Activated CD4-positive, alpha-beta memory T cell treated with anti-CD3 and anti-CD28 coated beads for 36 hours (primary cell): Measurements from ENCODE around the gene CENPA. TPM values are rescaled to one million over a fixed set of nuclear protein-coding genes. Genes with fewer than 3 reads are reported as not detected.

Source experiments
- CTCF ChIA-PET: fragments of 350-600 bp; sonication (Branson Sonifier 250); formaldehyde crosslinking; loops from one replicate; lab custom pipeline; 2021; ENCODE audit warnings: antibody characterized with exemption, inconsistent platforms; lab: Charles Lee
- POLR2A ChIA-PET: fragments of 350-600 bp; sonication (Branson Sonifier 250); formaldehyde crosslinking; loops from one replicate; lab custom pipeline; 2021; ENCODE audit warnings: antibody characterized with exemption; lab: Charles Lee
- DNase-seq: peaks from one replicate; pipeline ENCODE4 v3.0.0-alpha.2; 2020
- H3K27ac Mint-ChIP-seq: one replicate; pipeline ENCODE4 v1.8.0; 2021; ENCODE audit warnings: mixed read lengths
- H3K27me3 Mint-ChIP-seq: one replicate; pipeline ENCODE4 v1.8.0; 2021; ENCODE audit warnings: mixed read lengths
- H3K36me3 Mint-ChIP-seq: one replicate; pipeline ENCODE4 v1.8.0; 2021; ENCODE audit warnings: mixed read lengths
- H3K4me1 Mint-ChIP-seq: one replicate; pipeline ENCODE4 v1.8.0; 2021; ENCODE audit warnings: low read depth, mixed read lengths
- H3K4me3 Mint-ChIP-seq: one replicate; pipeline ENCODE4 v1.8.0; 2021; ENCODE audit warnings: mild to moderate bottlenecking, mixed read lengths
- H3K9me3 Mint-ChIP-seq: one replicate; pipeline ENCODE4 v1.8.0; 2021; ENCODE audit warnings: mixed read lengths
- intact Hi-C: fragments of 100-400 bp; cut with micrococcal nuclease; formaldehyde crosslinking; loops from one replicate; pipeline ENCODE4 v1.15.1; 2023
- total RNA-seq, 2 experiments: library from RNA; stranded (reverse); gene quantifications; one replicate each; pipeline ENCODE4 v1.2.3, GENCODE V29; 2021

CENPA gene
- total RNA-seq, 2 experiments from 2014 or later: 36.7 to 37.8 TPM

DNA sequence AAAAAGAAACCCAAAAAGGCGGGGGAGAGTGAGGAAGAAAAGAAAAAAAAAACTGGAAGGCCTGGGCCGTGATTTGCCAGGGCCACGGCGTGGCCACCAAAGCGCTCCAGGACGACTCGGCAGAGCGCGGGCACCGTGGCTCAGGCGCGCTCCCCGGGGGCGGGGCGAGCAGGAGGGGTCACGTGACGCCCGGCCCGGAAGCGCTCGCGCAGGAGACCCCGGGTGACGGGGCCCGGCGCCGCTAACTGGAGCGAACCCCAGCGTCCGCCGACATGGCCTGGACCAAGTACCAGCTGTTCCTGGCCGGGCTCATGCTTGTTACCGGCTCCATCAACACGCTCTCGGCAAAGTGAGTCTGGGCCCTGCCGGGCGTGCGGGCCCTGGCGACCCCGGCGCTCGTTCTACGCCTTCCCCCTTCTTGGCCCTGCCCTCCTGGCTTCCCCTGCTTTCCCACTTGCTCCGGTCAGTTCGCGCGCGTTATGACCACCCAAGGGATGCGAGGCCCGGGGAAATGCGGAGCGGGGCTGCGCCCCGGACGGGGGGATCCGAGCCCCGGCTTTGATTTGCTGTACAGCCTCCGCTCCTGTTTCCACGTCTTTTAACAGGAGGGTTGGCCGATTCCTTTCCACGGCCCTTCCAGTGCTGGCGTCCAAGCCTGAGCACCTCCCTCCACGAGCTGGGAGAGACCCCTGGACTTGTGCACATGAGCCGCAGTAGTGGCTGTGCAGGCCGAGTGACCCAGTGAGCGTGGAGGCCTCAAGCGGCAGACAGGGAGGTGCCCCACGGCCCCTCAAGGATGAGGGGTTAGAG lies 21.6 kb upstream of the CENPA start, which contains the start of gene SLC35F6:
TSS of gene SLC35F6 (plus strand) at position 207 of the 810 bp plus-strand sequence. CDS start at position 273, 66 bp downstream.
- no peaks in the 10 kb centered on the region for H3K9me3 Mint-ChIP-seq
- peak; percentile 87 for DNase-seq
- CTCF ChIA-PET: interaction anchor here (0.9 to 1.3 kb wide), 2 partner anchors 18 to 198 kb away, joined by 3 to 5 read pairs; no protein-coding TSS in a partner anchor
- H3K27ac Mint-ChIP-seq: peak within 1 kb of the TSS; percentile 82
- intact Hi-C loops: loop anchor here (2.0 kb wide), 1 partner anchor 21 kb away; no protein-coding TSS in a partner anchor
- no peaks in the 10 kb centered on the region for H3K36me3 Mint-ChIP-seq
- H3K27me3 Mint-ChIP-seq: no peaks in the 10 kb centered on the region
- H3K4me3 Mint-ChIP-seq: peak within 1 kb of the TSS; percentile 79
- H3K4me1 Mint-ChIP-seq: peaks cover 34% of the 10 kb centered on the region
- POLR2A ChIA-PET: interaction anchor here (1.0 to 1.3 kb wide), 2 partner anchors 20 to 22 kb away, joined by 3 read pairs; no protein-coding TSS in a partner anchor

DNA sequence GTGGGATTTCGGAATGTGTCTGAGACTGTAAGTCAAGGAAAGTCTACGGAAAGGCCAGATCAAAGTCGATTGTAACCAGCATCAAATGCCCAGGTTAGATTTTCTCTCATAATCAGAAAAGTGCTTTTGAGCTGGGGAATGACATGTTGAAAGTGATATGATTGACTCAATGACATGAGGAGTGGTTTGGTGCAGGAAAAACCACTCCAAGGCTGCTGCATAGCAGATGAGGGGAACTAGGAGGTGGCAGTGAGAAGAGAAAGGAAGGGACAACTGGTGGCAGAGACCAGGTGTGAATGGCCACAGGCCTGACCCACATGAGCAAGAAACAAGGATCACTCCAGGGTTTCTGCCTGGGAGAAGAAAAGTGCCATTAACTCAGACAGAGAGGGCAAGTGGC lies 20.9 kb upstream of the CENPA start:
- H3K36me3 Mint-ChIP-seq: no peaks in the 10 kb centered on the region
- ChIA-PET POLR2A (interaction anchor here (1.0 to 1.3 kb wide), 2 partner anchors 20 to 22 kb away, joined by 3 read pairs; no protein-coding TSS in a partner anchor), CTCF (interaction anchor here (0.9 to 1.3 kb wide), 2 partner anchors 19 to 197 kb away, joined by 3 to 5 read pairs; no protein-coding TSS in a partner anchor)
- intact Hi-C loops: loop anchor here (2.0 kb wide), 1 partner anchor 20 kb away; no protein-coding TSS in a partner anchor
- no peaks in the 10 kb centered on the region for H3K27me3 Mint-ChIP-seq
- no peaks in the 10 kb centered on the region for H3K9me3 Mint-ChIP-seq
- DNase-seq: no peak
- peaks cover 37% of the 10 kb centered on the region for H3K4me1 Mint-ChIP-seq
- peak overlapping the region; percentile 79 for H3K4me3 Mint-ChIP-seq
- H3K27ac Mint-ChIP-seq: peak overlapping the region; percentile 82

DNA sequence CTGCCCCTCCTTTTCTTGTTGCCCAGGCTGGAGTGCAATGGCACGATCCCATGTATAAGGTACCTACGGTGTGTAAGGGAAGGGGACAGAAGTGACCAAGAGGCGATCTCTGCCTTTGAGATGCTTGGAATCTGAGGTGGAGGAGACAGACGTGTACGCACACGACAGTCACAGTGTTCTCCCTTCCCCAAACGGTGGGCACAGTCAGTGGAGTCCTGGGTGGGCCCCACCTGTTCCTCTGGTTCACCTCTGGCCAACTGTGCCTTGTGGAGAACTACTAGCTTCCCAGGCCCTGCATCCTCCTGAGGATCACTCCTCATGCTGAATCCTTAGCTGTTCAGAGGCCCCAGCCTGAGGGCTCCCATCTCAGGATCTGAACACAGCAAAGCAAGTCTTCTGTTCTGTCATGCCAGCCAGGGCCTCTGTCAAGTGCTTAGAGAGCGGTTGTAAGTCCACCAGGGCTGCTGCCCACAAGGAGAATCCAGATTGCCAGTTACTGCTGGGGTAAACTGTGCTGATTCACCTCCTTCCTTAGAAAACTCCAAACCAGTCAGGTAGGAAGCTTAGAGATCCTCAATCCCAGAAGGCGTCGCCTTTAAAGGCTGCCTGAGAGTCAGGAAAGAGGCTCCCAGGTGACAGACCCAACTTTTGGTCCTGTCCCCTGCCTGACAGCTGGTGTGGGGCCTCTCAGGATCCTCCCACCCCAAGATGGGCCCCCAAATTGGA lies 20.2 kb upstream of the CENPA start:
- POLR2A ChIA-PET: interaction anchor here (1.3 kb wide), 1 partner anchor 21 kb away, joined by 3 read pairs; no protein-coding TSS in a partner anchor

DNA sequence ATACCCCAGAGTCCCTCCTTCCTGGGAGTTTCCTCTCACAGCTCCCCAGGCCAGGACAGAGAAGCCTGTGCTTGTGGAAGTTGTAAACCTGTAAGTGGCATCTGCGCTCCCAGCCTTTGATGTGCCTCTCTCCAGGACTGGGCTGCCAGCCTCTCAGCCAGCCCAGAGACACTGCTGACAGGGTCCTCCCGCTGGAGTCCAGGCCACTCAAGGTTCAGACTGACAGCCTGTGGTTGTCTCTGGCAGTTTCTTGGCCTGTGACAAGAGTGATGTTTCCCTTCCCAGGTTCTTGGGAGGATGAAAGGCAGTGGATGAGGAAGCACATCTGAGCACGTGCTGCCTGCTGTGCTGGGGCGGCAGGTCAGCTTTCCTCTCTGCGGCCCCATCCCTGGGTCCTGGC lies 18.7 kb upstream of the CENPA start:
- CTCF ChIA-PET: no interaction called here
- Mint-ChIP-seq H3K27ac (no peak overlapping the region), H3K4me3 (no peak overlapping the region)

More for the DNA sequence above, 20.2 kb upstream of the CENPA start:
- H3K27ac Mint-ChIP-seq: no peak overlapping the region
- peak overlapping the region; percentile 79 for H3K4me3 Mint-ChIP-seq
- H3K27me3 Mint-ChIP-seq: no peaks in the 10 kb centered on the region
- H3K9me3 Mint-ChIP-seq: no peaks in the 10 kb centered on the region
- DNase-seq: no peak
- intact Hi-C loops: loop anchor here (2.0 kb wide), 1 partner anchor 19 kb away; no protein-coding TSS in a partner anchor
- H3K4me1 Mint-ChIP-seq: peaks cover 39% of the 10 kb centered on the region
- CTCF ChIA-PET: interaction anchor here (1.3 kb wide), 1 partner anchor 20 kb away, joined by 5 read pairs; no protein-coding TSS in a partner anchor
- no peaks in the 10 kb centered on the region for H3K36me3 Mint-ChIP-seq

DNA sequence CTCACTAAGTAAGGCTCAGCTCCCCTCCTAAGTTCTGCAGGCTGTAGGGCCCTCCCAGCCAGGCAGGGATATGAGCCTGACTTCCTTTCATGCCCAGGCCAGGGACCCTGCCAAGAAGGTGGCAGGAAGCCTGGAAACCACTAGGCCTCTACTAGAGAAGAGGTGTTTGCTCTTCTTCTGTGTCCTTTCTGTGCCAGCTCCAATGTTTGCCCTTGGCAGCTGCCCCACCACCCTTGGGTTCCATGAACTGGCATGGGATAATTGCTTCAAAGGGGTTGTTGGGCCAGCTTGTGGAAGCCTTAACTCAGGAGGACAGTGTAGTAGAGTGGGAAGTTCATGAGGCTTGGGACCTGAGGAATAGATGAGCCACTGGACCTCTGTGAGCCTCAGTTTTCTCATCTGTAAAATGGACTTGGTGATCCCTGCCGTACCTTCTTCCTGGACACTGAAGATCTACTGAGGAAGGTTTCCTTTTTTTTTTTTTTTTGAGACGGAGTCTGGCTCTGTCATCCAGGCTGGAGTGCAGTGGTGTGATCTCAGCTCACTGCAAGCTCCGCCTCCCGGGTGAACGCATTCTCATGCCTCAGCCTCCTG lies 17.9 kb upstream of the CENPA start:
- ChIA-PET POLR2A (interaction anchor here (0.5 kb wide), 1 partner anchor 720 kb away, joined by 3 read pairs; no protein-coding TSS in a partner anchor), CTCF (no interaction called here)
- H3K27ac Mint-ChIP-seq: no peak overlapping the region
- no peak for DNase-seq
- no peaks in the 10 kb centered on the region for H3K27me3 Mint-ChIP-seq
- intact Hi-C loops: no loop called here
- no peaks in the 10 kb centered on the region for H3K36me3 Mint-ChIP-seq
- H3K4me1 Mint-ChIP-seq: peaks cover 60% of the 10 kb centered on the region
- no peaks in the 10 kb centered on the region for H3K9me3 Mint-ChIP-seq
- H3K4me3 Mint-ChIP-seq: no peak overlapping the region

More for the DNA sequence above, 18.7 kb upstream of the CENPA start:
- no peak for DNase-seq
- Mint-ChIP-seq H3K27me3 (no peaks in the 10 kb centered on the region), H3K36me3 (no peaks in the 10 kb centered on the region), H3K4me1 (peaks cover 52% of the 10 kb centered on the region), H3K9me3 (no peaks in the 10 kb centered on the region)
- intact Hi-C loops: no loop called here
- POLR2A ChIA-PET: no interaction called here

DNA sequence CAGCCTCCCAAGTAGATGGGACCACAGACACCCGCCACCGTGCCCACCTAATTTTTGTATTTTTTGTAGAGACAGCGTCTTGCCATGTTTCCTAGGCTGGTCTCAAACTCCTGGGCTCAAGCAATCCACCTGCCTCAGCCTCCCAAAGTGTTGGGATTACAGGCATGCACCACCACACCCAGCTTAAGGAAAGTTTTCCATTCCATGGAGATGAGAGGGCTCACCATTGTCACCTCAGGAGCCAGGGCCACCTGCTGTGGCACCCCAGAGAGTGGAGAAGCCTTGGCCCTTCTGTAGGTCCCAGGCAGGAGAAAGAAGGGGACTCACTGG lies 17.1 kb upstream of the CENPA start:
- ChIA-PET POLR2A (interaction anchor here (0.5 kb wide), 1 partner anchor 721 kb away, joined by 3 read pairs; no protein-coding TSS in a partner anchor), CTCF (interaction anchor here (0.8 to 1.1 kb wide), 2 partner anchors 9 to 50 kb away, joined by 3 read pairs; no protein-coding TSS in a partner anchor)
- intact Hi-C loops: no loop called here
- H3K27me3 Mint-ChIP-seq: no peaks in the 10 kb centered on the region
- no peak for DNase-seq
- H3K36me3 Mint-ChIP-seq: no peaks in the 10 kb centered on the region
- no peak overlapping the region for H3K4me3 Mint-ChIP-seq
- no peaks in the 10 kb centered on the region for H3K9me3 Mint-ChIP-seq
- H3K27ac Mint-ChIP-seq: no peak overlapping the region
- H3K4me1 Mint-ChIP-seq: peaks cover 57% of the 10 kb centered on the region

DNA sequence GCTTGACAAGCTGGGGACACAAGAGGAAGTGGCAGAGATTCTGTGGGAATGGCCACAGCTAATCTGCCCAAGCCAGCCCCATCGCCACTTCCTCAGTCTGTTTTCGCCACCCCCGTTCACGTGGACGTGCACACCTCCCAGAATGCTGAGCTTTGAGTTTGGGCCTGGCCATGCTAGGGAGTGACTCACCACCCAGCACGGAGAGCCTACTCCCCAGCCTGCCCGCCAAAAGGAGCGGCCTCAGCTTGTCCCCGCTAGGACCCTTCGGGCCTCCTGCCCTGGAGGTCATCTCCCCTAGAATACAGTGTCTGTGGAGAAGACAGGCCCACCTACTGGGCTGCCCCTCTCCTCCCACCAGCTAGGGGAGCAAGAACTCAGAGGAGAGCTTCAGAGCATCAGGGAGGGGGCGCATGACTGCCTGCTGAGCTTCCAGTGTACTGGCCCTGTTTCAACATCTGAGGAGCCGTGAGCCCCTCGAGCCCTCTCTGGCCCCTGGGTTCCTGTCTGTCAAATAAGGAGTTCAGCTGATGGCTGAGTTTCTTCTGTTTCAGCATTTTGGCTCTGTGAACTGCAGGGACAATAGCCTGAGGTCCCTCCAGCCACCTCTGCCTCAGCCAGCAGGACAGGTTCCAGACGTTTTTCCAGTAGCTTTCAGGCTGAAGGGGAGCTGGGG lies 16.6 kb upstream of the CENPA start:
- CTCF ChIA-PET: interaction anchor here (0.8 to 1.1 kb wide), 2 partner anchors 9 to 51 kb away, joined by 3 read pairs; no protein-coding TSS in a partner anchor
- POLR2A ChIA-PET: no interaction called here

DNA sequence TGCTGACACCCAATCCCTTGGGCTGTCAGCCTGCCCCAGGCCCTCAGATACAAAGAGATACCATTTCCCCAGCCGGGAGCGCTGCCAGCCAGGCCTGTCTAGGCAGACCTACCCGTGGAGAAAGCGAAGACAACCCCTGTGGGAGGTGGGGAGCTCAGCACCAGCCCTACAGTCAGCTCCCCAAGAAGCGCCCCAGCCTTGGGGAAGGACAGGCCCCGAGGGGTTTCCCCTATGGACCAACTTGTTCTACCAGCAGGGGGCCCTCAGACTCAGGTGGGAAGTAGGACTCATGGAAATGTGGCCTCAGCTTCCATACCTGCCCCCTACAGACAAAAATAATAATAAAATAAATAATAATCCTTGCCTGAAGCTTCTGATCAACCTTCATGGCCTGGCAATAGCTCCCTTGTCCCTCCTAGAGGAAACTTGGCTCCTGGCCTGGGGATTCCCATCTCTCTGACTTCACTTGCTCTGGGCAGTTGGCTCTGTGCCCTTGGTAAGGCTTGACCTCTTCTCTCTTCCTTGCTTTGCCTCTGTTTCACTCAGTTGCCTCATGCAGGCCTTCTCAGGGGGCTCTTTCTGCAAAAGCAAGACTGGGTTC lies 14.8 kb upstream of the CENPA start:
- Mint-ChIP-seq H3K4me1 (peaks cover 42% of the 10 kb centered on the region), H3K4me3 (no peak overlapping the region), H3K27ac (no peak overlapping the region), H3K36me3 (no peaks in the 10 kb centered on the region), H3K9me3 (no peaks in the 10 kb centered on the region), H3K27me3 (no peaks in the 10 kb centered on the region)
- CTCF ChIA-PET: interaction anchor here (0.8 kb wide), 1 partner anchor 15 kb away, joined by 3 read pairs; the partner anchor contains the start of gene CENPA
- POLR2A ChIA-PET: no interaction called here
- DNase-seq: peak; percentile 49
- intact Hi-C loops: no loop called here

More for the DNA sequence above, 16.6 kb upstream of the CENPA start:
- Mint-ChIP-seq H3K9me3 (no peaks in the 10 kb centered on the region), H3K36me3 (no peaks in the 10 kb centered on the region), H3K27me3 (no peaks in the 10 kb centered on the region), H3K4me3 (no peak overlapping the region), H3K27ac (peak overlapping the region; percentile 62), H3K4me1 (peaks cover 57% of the 10 kb centered on the region)
- intact Hi-C loops: no loop called here
- DNase-seq: peak; percentile 65

DNA sequence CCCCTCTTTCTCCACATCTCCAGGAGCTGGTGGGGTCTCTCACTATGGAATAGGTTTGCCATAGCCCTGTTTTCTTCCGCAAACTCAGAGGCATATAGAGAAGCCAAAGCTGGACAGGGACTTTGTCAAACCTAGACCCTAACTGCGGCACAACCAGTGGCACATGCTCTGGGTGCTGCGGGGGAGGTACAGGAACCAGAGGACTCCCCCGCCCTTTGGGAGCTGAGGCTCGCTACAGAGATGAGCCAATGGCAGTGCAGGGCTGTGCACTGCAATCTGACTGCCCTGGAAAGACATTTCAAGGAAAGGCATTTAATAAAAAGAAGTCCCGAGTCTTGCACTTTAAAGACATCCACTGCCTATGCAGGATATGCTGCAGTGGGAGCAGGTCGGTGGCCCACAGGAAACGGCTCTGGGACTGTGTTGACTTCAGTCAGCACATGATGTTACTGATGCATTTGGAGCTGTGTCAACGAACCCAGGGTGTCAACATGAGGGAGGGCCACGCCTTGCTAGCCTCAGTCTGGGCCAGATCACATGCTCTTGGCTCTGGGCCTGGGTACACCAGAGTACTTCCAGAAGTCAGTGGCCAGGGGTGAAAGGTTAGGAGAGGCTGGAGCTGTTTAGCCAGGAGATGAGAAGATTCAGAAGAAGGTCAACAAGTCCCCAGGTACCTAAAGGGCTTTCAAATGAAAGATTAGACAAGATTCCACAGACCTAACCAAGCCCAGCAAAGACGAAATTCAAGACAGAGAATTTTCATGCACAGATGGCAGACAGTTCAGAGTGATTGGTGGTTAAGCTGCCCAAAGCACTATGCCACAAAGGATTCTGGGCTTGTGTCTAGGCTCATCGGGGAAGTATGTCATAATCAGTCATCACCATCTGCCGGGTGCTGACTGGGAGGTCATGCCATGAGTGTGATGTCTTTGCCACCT lies 13.5 kb upstream of the CENPA start:
- H3K36me3 Mint-ChIP-seq: peaks cover 5% of the 10 kb centered on the region
- DNase-seq: peak; percentile 53
- H3K4me1 Mint-ChIP-seq: peaks cover 36% of the 10 kb centered on the region
- intact Hi-C loops: no loop called here
- POLR2A ChIA-PET: no interaction called here
- no peaks in the 10 kb centered on the region for H3K27me3 Mint-ChIP-seq
- no peaks in the 10 kb centered on the region for H3K9me3 Mint-ChIP-seq
- CTCF ChIA-PET: interaction anchor here (0.5 kb wide), 1 partner anchor 27 kb away, joined by 3 read pairs; no protein-coding TSS in a partner anchor
- no peak overlapping the region for H3K4me3 Mint-ChIP-seq
- peak overlapping the region; percentile 72 for H3K27ac Mint-ChIP-seq

DNA sequence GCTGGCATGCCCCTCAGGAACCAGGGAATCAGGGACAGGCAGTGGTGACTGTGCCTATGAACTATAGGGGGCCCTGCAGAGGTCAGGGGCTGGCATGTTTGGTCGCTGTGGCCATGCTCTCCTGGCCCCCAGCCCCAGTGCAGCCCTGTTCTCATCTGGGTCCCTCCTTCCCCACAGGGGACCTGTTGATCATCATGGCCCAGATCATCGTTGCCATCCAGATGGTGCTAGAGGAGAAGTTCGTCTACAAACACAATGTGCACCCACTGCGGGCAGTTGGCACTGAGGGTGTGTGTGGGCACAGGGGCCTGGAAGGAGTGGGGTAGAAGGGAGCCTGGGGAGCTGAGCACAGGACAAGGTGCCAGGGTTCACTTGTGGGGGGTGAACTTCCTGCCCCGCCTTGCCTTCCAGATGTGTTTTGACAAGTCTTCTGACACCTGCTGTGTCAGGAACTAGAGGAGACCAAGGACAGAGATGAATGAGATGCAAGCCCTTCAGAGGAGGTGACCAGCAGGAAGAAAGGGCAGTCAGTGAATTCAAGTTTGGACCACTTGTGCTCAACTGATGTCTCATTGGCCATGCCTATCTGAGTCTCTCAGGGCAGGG lies 9.6 kb upstream of the CENPA start:
- POLR2A ChIA-PET: no interaction called here
- DNase-seq: no peak
- intact Hi-C loops: no loop called here
- H3K4me3 Mint-ChIP-seq: no peak overlapping the region
- H3K27ac Mint-ChIP-seq: no peak overlapping the region
- H3K4me1 Mint-ChIP-seq: peaks cover 20% of the 10 kb centered on the region
- CTCF ChIA-PET: no interaction called here
- H3K36me3 Mint-ChIP-seq: peaks cover 16% of the 10 kb centered on the region
- no peaks in the 10 kb centered on the region for H3K9me3 Mint-ChIP-seq
- H3K27me3 Mint-ChIP-seq: no peaks in the 10 kb centered on the region
